Liver (tissue), 9 donors: ENCODE results near the gene NKAIN2. TPM values are rescaled to one million over a fixed set of nuclear protein-coding genes. Genes with fewer than 3 reads are reported as not detected.

Source experiments
- DNase-seq: peaks from one replicate; pipeline ENCODE4 v3.0.0-alpha.2; 2017; ENCODE audit warnings: low spot score
- H3K27ac ChIP-seq, 2 donors: one replicate each; pipeline ENCODE4 v1.7.0; 2013; ENCODE audit warnings: inconsistent platforms in 2 of 2, low read length in 2 of 2, control low read depth in 1 of 2, low read depth in 1 of 2, mild to moderate bottlenecking in 1 of 2
- H3K27me3 ChIP-seq, 4 donors: one replicate each; pipeline versions ENCODE4 v1.6.1 to v1.7.0; 2013; ENCODE audit warnings: low read length in 3 of 4, inconsistent platforms in 1 of 4, mild to moderate bottlenecking in 1 of 4, moderate library complexity in 1 of 4; ENCODE audit not compliant: control insufficient read depth in 4 of 4, insufficient read depth in 4 of 4
- H3K36me3 ChIP-seq, 4 donors: one replicate each; pipeline versions ENCODE4 v1.6.1 to v1.7.0; 2013; ENCODE audit warnings: low read length in 3 of 4, mild to moderate bottlenecking in 3 of 4, low read depth in 1 of 4, moderate library complexity in 1 of 4; ENCODE audit not compliant: control insufficient read depth in 4 of 4, insufficient read depth in 3 of 4
- H3K4me1 ChIP-seq, 4 donors: one replicate each; pipeline versions ENCODE4 v1.6.1 to v1.7.0; 2013; ENCODE audit warnings: low read length in 3 of 4, mild to moderate bottlenecking in 3 of 4, moderate library complexity in 1 of 4; ENCODE audit not compliant: control insufficient read depth in 4 of 4, insufficient read depth in 4 of 4
- H3K4me3 ChIP-seq, 3 donors: one replicate each; pipeline versions ENCODE4 v1.6.1 to v1.7.0; 2013; ENCODE audit warnings: low read length in 3 of 3, control low read depth in 1 of 3, low read depth in 1 of 3, mild to moderate bottlenecking in 1 of 3
- H3K9ac ChIP-seq, 2 donors: one replicate each; pipeline ENCODE4 v1.7.0; 2013; ENCODE audit warnings: low read length in 2 of 2, mild to moderate bottlenecking in 2 of 2, moderate library complexity in 2 of 2, control low read depth in 1 of 2, low read depth in 1 of 2
- H3K9me3 ChIP-seq, 4 donors: one replicate each; pipeline versions ENCODE4 v1.6.1 to v1.7.0; 2013; ENCODE audit warnings: low read length in 3 of 4; ENCODE audit not compliant: control insufficient read depth in 4 of 4
- EGR1 ChIP-seq, 2 donors: IDR thresholded peaks; 2 replicates each; pipeline ENCODE4 v1.6.1; 2016 to 2018; ENCODE audit warnings: antibody characterized with exemption in 2 of 2, low read depth in 2 of 2
- FOXA2 ChIP-seq: IDR thresholded peaks from 2 replicates; pipeline ENCODE4 v1.6.1; 2016; ENCODE audit warnings: antibody characterized with exemption
- GABPA ChIP-seq, 2 donors: IDR thresholded peaks in 1 of 2; conservative IDR thresholded peaks in 1 of 2; 2 replicates each; pipeline ENCODE4 v1.6.1; 2016; ENCODE audit warnings: antibody characterized with exemption in 2 of 2, mild to moderate bottlenecking in 1 of 2, moderate library complexity in 1 of 2
- HNF4A ChIP-seq, 2 donors: conservative IDR thresholded peaks; 2 replicates each; pipeline ENCODE4 v1.6.1; 2016; ENCODE audit warnings: antibody characterized with exemption in 2 of 2, mild to moderate bottlenecking in 2 of 2
- HNF4G ChIP-seq: IDR thresholded peaks from 2 replicates; pipeline ENCODE4 v1.6.1; 2016; ENCODE audit warnings: antibody characterized with exemption
- JUND ChIP-seq, 2 donors: IDR thresholded peaks; 2 replicates each; pipeline ENCODE4 v1.6.1; 2016; ENCODE audit warnings: antibody characterized with exemption in 2 of 2
- NR2F2 ChIP-seq: IDR thresholded peaks from 2 replicates; pipeline ENCODE4 v1.6.1; 2016; ENCODE audit warnings: antibody characterized with exemption
- RAD21 ChIP-seq, 2 donors: IDR thresholded peaks; 2 replicates each; pipeline ENCODE4 v1.6.1; 2016; ENCODE audit warnings: antibody characterized with exemption in 2 of 2, mild to moderate bottlenecking in 2 of 2
- RXRA ChIP-seq, 2 donors: IDR thresholded peaks; 2 replicates each; pipeline ENCODE4 v1.6.1; 2017 to 2018; ENCODE audit warnings: antibody characterized with exemption in 2 of 2, mild to moderate bottlenecking in 1 of 2
- SP1 ChIP-seq: IDR thresholded peaks from 2 replicates; pipeline ENCODE4 v1.6.1; 2018; ENCODE audit warnings: antibody characterized with exemption, mild to moderate bottlenecking
- TAF1 ChIP-seq: conservative IDR thresholded peaks from 2 replicates; pipeline ENCODE4 v1.6.1; 2016; ENCODE audit warnings: antibody characterized with exemption, mild to moderate bottlenecking
- YY1 ChIP-seq: IDR thresholded peaks from 2 replicates; pipeline ENCODE4 v1.6.1; 2016; ENCODE audit warnings: antibody characterized with exemption, mild to moderate bottlenecking
- WGBS: extraction: QIAGEN DNeasy Blood & Tissue Kit; methylation state at CpG from one replicate; pipeline ENCODE4 v1.1.7; 2013; 5-methylcytosine and 5-hydroxymethylcytosine counted together
- polyA plus RNA-seq, 2 donors: library from polyadenylated mRNA; stranded (reverse) in 1 of 2; unstranded in 1 of 2; fragments of 200-250 nt in 1 of 2; fragments of >200 nt in 1 of 2; fragmentation: Nextera tagmentation in 1 of 2; extraction: Ambion mirVana in 1 of 2; gene quantifications; one replicate each; pipeline versions ENCODE4 v1.2.1 to v1.2.3, GENCODE V29; 2013 to 2015
- total RNA-seq, 2 donors: library from RNA; depleted of rRNA; stranded (reverse); fragments of >200 nt; gene quantifications; one replicate each; pipeline ENCODE4 v1.2.3, GENCODE V29; 2014
- TF ChIP-seq, protein P1 (sequence below): fragments of 150-350 bp; IDR thresholded peaks from 2 replicates; pipeline ENCODE4 v1.5.1; 2017; ENCODE audit warnings: improper control_type of control experiment, low read depth, low read length; ENCODE audit not compliant: missing input control
- TF ChIP-seq, protein P2 (sequence below): IDR thresholded peaks from 2 replicates; pipeline ENCODE4 v1.6.1; 2016; ENCODE audit warnings: antibody characterized with exemption
- TF ChIP-seq, protein P3 (sequence below): IDR thresholded peaks from 2 replicates; pipeline ENCODE4 v1.6.1; 2016; ENCODE audit warnings: antibody characterized with exemption, mild to moderate bottlenecking
- TF ChIP-seq, protein P4 (sequence below): IDR thresholded peaks from 2 replicates; pipeline ENCODE4 v1.6.1; 2016; ENCODE audit warnings: antibody characterized with exemption
- donor health status: healthy.
- donor health status: healthy.
- donor health status: healthy.
- donor health status: healthy.
- donor health status: healthy.

NKAIN2 gene
- total and polyA plus RNA-seq, 4 donors = 0.05 to 0.14 TPM; not detected in 2

DNA sequence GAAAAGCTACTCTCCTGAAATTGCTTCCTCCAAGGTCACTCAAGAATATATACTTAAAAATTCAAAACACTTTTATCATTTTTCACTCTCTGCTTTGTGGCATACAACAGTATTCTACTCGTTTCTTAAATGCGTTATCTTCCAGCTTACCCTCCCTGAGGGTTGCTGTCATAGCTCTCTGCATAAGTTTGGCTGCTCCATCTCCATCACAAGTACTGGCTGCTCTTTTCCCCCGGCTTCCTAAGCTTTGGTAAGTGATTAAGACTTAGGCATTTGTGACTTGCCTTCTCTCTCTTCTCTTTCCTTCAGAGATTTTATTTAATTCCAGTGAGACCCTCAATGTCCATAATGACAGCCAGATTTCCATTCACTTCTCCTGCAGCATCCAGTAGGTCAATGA, 128.3 kb downstream of the NKAIN2 start:
- H3K27me3 ChIP-seq = no peaks in the 10 kb centered on the region
- no peaks in the 10 kb centered on the region for H3K4me1 ChIP-seq
- H3K9ac ChIP-seq = no peak overlapping the region
- H3K9me3 ChIP-seq = no peaks in the 10 kb centered on the region
- H3K36me3 ChIP-seq = no peaks in the 10 kb centered on the region
- no peak for DNase-seq
- no peak for TF ChIP-seq HNF4A (conservative IDR thresholded peaks at IDR 0.05)
- TF ChIP-seq JUND (IDR thresholded peaks at IDR 0.05) = no peak
- TF ChIP-seq EGR1 (IDR thresholded peaks at IDR 0.05; ENCODE audit: low read depth in 2 of 2) = no peak
- TF ChIP-seq NR2F2 = no peak
- TF ChIP-seq, protein P1, sequence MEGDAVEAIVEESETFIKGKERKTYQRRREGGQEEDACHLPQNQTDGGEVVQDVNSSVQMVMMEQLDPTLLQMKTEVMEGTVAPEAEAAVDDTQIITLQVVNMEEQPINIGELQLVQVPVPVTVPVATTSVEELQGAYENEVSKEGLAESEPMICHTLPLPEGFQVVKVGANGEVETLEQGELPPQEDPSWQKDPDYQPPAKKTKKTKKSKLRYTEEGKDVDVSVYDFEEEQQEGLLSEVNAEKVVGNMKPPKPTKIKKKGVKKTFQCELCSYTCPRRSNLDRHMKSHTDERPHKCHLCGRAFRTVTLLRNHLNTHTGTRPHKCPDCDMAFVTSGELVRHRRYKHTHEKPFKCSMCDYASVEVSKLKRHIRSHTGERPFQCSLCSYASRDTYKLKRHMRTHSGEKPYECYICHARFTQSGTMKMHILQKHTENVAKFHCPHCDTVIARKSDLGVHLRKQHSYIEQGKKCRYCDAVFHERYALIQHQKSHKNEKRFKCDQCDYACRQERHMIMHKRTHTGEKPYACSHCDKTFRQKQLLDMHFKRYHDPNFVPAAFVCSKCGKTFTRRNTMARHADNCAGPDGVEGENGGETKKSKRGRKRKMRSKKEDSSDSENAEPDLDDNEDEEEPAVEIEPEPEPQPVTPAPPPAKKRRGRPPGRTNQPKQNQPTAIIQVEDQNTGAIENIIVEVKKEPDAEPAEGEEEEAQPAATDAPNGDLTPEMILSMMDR = no peak
- no peak for TF ChIP-seq RXRA (IDR thresholded peaks at IDR 0.05)
- TF ChIP-seq RAD21 (IDR thresholded peaks at IDR 0.05) = no peak
- TF ChIP-seq HNF4G = no peak
- H3K27ac ChIP-seq = no peak overlapping the region
- no peak overlapping the region for H3K4me3 ChIP-seq
- 77% methylated on average over 3 of the region's 3 CpGs for WGBS

DNA sequence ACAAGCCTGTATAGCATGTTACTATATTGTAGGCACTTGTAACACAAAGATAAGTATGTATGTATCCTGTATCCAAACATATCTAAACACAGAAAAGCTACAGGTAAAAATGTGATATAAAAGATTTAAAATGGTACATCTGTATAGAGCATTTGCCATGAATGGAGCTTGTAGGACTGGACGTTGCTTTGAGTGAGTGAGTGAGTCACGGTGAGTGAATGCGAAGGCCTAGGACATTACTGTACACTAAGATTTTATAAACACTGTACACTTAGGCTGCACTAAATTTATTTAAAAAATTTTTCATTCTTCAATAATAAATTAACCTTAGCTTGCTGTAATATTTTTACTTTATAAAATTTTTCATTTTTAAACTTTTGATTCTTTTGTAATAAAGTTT, 136.9 kb downstream of the NKAIN2 start:
- Histone ChIP-seq H3K4me1 (no peaks in the 10 kb centered on the region), H3K27me3 (no peaks in the 10 kb centered on the region), H3K9me3 (no peaks in the 10 kb centered on the region), H3K36me3 (no peaks in the 10 kb centered on the region), H3K4me3 (no peak overlapping the region), H3K9ac (no peak overlapping the region), H3K27ac (no peak overlapping the region)
- DNase-seq = no peak
- 92% methylated on average over 3 of the region's 3 CpGs for WGBS
- TF ChIP-seq SP1 (no peak), RXRA (IDR thresholded peaks at IDR 0.05) (no peak)

DNA sequence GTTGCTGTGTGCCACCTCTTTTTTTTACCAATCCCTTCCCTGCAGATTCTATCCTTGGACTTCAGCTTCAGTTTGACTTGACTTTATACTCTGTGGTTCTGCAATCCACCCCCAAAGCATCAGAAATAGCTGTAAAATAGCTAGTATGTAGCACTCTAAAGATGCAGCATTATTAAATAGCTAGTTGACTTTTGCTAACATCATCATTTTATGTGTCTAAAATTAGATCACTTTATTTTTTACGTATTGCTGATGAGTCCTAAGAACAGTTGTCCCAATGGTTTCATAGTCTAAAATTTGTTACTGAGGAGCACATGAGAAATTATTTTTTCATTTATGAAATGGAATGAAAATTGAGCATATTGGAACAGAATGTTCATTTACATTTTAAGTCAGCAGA, 138.2 kb downstream of the NKAIN2 start:
- Histone ChIP-seq H3K4me1 (no peaks in the 10 kb centered on the region), H3K27ac (no peak overlapping the region), H3K9ac (no peak overlapping the region), H3K4me3 (no peak overlapping the region), H3K36me3 (no peaks in the 10 kb centered on the region), H3K9me3 (no peaks in the 10 kb centered on the region), H3K27me3 (no peaks in the 10 kb centered on the region)
- TF ChIP-seq, protein P2, sequence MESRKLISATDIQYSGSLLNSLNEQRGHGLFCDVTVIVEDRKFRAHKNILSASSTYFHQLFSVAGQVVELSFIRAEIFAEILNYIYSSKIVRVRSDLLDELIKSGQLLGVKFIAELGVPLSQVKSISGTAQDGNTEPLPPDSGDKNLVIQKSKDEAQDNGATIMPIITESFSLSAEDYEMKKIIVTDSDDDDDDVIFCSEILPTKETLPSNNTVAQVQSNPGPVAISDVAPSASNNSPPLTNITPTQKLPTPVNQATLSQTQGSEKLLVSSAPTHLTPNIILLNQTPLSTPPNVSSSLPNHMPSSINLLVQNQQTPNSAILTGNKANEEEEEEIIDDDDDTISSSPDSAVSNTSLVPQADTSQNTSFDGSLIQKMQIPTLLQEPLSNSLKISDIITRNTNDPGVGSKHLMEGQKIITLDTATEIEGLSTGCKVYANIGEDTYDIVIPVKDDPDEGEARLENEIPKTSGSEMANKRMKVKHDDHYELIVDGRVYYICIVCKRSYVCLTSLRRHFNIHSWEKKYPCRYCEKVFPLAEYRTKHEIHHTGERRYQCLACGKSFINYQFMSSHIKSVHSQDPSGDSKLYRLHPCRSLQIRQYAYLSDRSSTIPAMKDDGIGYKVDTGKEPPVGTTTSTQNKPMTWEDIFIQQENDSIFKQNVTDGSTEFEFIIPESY = no peak
- TF ChIP-seq FOXA2 (no peak), RAD21 (IDR thresholded peaks at IDR 0.05) (no peak), YY1 (no peak), HNF4G (no peak), TAF1 (no peak), HNF4A (conservative IDR thresholded peaks at IDR 0.05) (no peak), GABPA (IDR thresholded peaks at IDR 0.05 in 1 of 2, conservative IDR thresholded peaks at IDR 0.05 in 1 of 2) (no peak), NR2F2 (no peak), EGR1 (IDR thresholded peaks at IDR 0.05; ENCODE audit: low read depth in 2 of 2) (no peak)
- TF ChIP-seq, protein P3, sequence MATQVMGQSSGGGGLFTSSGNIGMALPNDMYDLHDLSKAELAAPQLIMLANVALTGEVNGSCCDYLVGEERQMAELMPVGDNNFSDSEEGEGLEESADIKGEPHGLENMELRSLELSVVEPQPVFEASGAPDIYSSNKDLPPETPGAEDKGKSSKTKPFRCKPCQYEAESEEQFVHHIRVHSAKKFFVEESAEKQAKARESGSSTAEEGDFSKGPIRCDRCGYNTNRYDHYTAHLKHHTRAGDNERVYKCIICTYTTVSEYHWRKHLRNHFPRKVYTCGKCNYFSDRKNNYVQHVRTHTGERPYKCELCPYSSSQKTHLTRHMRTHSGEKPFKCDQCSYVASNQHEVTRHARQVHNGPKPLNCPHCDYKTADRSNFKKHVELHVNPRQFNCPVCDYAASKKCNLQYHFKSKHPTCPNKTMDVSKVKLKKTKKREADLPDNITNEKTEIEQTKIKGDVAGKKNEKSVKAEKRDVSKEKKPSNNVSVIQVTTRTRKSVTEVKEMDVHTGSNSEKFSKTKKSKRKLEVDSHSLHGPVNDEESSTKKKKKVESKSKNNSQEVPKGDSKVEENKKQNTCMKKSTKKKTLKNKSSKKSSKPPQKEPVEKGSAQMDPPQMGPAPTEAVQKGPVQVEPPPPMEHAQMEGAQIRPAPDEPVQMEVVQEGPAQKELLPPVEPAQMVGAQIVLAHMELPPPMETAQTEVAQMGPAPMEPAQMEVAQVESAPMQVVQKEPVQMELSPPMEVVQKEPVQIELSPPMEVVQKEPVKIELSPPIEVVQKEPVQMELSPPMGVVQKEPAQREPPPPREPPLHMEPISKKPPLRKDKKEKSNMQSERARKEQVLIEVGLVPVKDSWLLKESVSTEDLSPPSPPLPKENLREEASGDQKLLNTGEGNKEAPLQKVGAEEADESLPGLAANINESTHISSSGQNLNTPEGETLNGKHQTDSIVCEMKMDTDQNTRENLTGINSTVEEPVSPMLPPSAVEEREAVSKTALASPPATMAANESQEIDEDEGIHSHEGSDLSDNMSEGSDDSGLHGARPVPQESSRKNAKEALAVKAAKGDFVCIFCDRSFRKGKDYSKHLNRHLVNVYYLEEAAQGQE = no peak
- TF ChIP-seq, protein P4, sequence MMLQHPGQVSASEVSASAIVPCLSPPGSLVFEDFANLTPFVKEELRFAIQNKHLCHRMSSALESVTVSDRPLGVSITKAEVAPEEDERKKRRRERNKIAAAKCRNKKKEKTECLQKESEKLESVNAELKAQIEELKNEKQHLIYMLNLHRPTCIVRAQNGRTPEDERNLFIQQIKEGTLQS = no peak
- TF ChIP-seq, protein P1 = no peak
- DNase-seq = no peak
- 84% methylated on average over 1 of the region's 1 CpG for WGBS
